Adipose tissue (tissue), 3 donors: ENCODE results near the gene SUMF2. TPM values are rescaled to one million over a fixed set of nuclear protein-coding genes. Genes with fewer than 3 reads are reported as not detected.
"Not testable (repeated sequence)": the region's sequence is repeated elsewhere in the genome, so short reads cannot be mapped to it uniquely, and the experiment has no call there.

ENCODE experiments used
- H3K27ac ChIP-seq: one replicate; pipeline ENCODE4 v1.5.1; 2013; ENCODE audit warnings: low read depth, low read length
- WGBS, 3 donors: extraction: QIAGEN DNeasy Blood & Tissue Kit; methylation state at CpG; one replicate each; pipeline ENCODE4 v1.1.7; 2013; 5-methylcytosine and 5-hydroxymethylcytosine counted together
- polyA plus RNA-seq, 3 donors: library from polyadenylated mRNA; stranded (reverse); fragments of 200-250 nt; gene quantifications; one replicate each; pipeline ENCODE4 v1.2.3, GENCODE V29; 2013
- donor health status: healthy with polysubstance abuse.
- donor health status: Bipolar disorder and iron deficiency.
- donor health status: healthy.

The SUMF2 gene
- polyA plus RNA-seq, 3 donors: 71.9 to 84.3 (median 82.7) TPM

DNA sequence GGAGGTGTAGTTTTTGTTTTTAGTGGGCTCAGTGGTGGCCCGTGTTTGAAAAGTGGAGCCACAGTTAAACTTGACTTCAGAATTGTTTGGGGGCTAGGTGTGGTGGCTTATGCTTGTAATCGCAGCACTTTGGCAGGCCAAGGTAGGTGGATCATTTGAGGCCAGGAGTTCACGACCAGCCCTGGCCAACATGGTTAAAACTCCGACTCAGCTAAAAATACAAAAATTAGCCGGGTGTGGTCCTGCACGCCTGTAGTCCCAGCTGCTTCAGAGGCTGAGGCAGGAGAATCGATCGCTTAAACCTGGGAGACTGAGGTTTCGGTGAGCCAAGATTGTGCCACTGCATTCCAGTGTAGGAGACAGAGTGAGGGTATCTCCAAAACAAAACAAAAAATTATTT, 10.7 kb upstream of the SUMF2 start:
- 76 to 90% (median 84%) methylated on average over 9 of the region's 9 CpGs for WGBS, 3 donors
- no peak overlapping the region for H3K27ac ChIP-seq

GRCh38 chr7:56053993-56054392, 10.1 kb upstream of the SUMF2 start:
- WGBS, 3 donors: 69 to 88% (median 82%) methylated on average over 2 of the region's 2 CpGs
- no peak overlapping the region for H3K27ac ChIP-seq

- H3K27ac ChIP-seq: no peak overlapping the region
Measured at GRCh38 chr7:56062382-56062781, 1.7 kb upstream of the SUMF2 start.

GRCh38 chr7:56063500-56063881, 595 bp upstream of the SUMF2 start:
- H3K27ac ChIP-seq: no peak overlapping the region
- WGBS, 3 donors: 63 to 76% (median 71%) methylated on average over 7 of the region's 7 CpGs

More at GRCh38 chr7:56062382-56062781, 1.7 kb upstream of the SUMF2 start:
- 57 to 69% (median 65%) methylated on average over 2 of the region's 2 CpGs for WGBS, 3 donors

DNA sequence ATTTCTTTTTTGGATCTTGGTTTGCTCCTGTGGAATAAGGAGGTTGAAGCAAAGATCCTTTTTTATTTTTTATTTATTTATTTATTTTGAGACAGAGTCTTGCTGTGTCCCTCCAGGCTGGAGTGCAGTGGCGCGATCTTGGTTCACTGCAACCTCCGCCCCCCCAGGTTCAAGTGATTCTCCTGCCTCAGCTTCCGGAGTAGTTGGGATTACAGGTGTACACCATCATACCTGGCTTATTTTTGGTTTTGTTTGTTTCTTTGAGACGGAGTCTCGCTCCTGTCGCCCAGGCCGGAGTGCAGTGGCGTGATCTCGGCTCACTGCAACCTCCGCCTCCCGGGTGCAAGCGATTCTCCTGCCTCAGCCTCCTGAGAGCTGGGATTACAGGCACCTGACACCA, 2.3 kb downstream of the SUMF2 start:
- H3K27ac ChIP-seq: not testable (repeated sequence)
- 94 to 98% (median 97%) methylated on average over 13 of the region's 13 CpGs for WGBS, 3 donors

DNA sequence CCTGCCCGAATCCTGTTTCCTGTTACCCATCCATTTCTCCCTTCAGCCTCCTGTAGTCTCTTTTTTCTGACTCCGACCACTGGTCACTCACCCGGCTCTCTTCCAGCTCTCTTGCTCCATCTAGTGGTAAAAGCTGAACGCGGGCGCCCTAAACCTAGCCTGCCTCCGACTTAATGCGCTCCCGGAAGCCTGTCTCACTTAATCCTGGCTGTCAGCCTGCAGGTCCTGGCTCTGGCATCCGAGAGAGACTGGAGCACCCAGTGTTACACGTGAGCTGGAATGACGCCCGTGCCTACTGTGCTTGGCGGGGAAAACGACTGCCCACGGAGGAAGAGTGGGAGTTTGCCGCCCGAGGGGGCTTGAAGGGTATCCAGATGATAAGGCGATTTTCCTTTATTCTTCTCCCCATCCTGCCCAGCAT, 10.3 kb downstream of the SUMF2 start:
- WGBS, 3 donors: 9 to 20% (median 17%) methylated on average over 19 of the region's 19 CpGs
- no peak overlapping the region for H3K27ac ChIP-seq

- 95 to 97% (median 97%) methylated on average over 3 of the region's 3 CpGs for WGBS, 3 donors
- no peak overlapping the region for H3K27ac ChIP-seq
Measured at GRCh38 chr7:56077681-56078080, 13.6 kb downstream of the SUMF2 start.

GRCh38 chr7:56078196-56078595, 14.1 kb downstream of the SUMF2 start:
- no peak overlapping the region for H3K27ac ChIP-seq

DNA sequence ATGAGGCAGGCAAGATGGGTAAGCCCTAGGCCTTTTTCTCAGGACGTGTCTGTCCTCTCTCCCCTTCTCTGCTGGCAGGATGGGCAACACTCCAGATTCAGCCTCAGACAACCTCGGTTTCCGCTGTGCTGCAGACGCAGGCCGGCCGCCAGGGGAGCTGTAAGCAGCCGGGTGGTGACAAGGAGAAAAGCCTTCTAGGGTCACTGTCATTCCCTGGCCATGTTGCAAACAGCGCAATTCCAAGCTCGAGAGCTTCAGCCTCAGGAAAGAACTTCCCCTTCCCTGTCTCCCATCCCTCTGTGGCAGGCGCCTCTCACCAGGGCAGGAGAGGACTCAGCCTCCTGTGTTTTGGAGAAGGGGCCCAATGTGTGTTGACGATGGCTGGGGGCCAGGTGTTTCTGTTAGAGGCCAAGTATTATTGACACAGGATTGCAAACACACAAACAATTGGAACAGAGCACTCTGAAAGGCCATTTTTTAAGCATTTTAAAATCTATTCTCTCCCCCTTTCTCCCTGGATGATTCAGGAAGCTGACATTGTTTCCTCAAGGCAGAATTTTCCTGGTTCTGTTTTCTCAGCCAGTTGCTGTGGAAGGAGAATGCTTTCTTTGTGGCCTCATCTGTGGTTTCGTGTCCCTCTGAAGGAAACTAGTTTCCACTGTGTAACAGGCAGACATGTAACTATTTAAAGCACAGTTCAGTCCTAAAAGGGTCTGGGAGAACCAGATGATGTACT, 15.5 kb downstream of the SUMF2 start:
- 20 to 47% (median 32%) methylated on average over 12 of the region's 12 CpGs for WGBS, 3 donors
- no peak overlapping the region for H3K27ac ChIP-seq

More at GRCh38 chr7:56078196-56078595, 14.1 kb downstream of the SUMF2 start:
- 93 to 95% (median 94%) methylated on average over 14 to 16 of the region's 16 CpGs for WGBS, 3 donors

DNA sequence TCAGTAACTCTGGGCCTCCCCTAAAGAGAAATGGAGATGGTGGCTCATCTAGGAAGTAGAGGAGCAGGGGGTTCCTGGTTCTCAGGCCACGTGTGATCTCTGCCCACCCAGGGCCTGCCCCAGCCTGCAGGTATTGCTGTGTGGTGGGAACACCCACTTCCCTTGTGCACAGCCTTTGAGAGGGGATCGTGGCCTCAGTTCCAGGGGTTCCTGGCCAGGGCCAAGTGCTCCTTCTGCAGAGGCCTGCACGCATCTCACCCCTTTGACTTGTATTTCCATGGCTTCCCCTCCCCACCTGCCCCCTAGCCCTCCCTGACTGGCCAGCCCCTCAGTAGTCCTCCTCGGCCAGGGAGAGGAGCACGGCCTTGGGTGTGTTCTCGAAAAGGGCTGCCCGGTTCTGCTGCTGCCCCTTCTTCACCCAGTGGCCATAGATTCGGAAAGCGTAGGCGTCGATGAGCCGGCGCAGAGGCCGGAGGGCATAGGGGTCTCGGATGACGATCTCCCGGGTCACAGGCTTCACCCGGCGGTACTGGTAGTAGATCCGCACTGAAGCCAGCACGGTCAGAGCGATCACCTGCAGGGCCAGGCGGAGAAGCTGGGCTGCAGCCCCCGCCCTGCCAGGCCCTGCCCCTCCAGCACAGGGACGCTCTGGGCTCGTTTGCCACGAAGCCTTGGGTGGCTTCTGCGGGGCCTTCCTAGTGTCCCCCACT, 16.8 kb downstream of the SUMF2 start:
- WGBS, 3 donors: 94 to 96% (median 95%) methylated on average over 28 of the region's 28 CpGs
- H3K27ac ChIP-seq: not testable (repeated sequence)

GRCh38 chr7:56081626-56082340, 17.7 kb downstream of the SUMF2 start:
- 92 to 98% (median 93%) methylated on average over 26 to 29 of the region's 29 CpGs for WGBS, 3 donors
- H3K27ac ChIP-seq: no peak overlapping the region

DNA sequence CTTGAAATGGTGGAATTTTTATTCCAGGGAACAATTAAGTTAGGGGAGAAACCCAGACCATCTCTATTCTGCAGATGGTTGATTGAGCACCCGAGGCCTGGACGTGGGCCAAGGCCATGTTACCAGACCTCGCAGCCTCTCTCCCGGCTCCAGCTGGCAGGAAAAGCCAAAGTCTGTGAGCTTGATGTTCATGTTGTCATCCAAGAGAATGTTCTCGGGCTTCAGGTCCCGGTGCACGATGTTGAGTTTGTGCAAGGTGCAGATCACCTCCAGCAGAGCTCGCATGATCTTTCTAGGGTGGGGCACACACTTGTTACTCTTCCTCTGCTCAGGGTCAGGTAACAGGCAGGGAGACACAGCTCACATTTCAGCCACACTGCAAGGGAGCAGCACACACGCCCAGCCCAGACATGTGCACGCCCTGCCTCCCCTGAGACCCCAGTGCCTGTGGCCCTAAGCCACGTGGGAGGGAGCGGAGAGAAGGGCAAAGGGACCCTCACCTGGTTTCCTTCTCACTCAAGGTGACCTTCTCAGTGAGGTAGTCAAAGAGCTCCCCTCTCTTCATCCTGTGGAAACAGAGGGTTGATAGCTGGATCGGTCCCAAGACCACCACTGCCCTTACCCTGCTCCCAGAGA, 19.2 kb downstream of the SUMF2 start:
- no peak overlapping the region for H3K27ac ChIP-seq
- WGBS, 3 donors: 43 to 63% (median 56%) methylated on average over 13 of the region's 13 CpGs

DNA sequence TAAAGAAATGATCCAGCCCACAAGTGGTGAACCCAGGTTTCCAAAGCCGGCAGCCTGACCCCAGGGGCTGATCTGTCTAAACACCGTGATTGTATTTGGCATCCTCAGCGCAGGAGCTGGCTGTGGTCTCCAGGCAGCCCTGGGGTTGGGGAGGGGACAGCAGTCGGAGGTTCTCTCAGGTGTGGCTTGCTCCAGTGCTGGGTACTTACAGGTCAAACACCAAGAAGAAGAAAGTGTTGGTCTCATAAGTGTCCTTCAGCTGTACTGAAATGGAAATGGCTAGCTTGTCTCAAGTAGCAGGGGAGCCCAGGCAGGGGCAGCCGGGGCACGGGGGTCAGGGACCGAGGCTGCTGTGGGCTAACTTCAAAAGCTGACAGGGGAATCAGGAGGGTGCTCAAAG, 22.7 kb downstream of the SUMF2 start:
- 92 to 98% (median 95%) methylated on average over 7 of the region's 7 CpGs for WGBS, 3 donors
- H3K27ac ChIP-seq: no peak overlapping the region

DNA sequence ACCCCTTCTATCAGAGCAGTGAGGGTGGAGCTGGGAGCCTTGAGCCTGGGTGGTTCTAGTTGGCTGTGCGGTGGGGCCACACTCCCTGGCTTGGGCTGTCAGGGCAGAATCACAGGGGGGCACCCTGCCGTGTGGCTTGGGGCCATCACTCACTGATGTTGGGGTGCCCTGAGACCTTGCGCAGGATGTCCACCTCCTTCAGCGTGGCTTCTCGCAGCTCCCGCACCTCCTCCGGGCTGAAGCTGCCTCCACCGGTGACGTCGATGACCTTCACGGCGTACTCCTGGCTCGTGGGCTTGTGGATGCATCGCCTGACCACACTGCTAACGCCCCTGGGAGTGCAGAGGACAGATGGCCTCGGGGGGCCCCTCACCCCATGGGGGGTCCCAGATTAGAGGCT, 23.4 kb downstream of the SUMF2 start:
- 90 to 93% (median 91%) methylated on average over 16 of the region's 16 CpGs for WGBS, 3 donors
- H3K27ac ChIP-seq: no peak overlapping the region

GRCh38 chr7:56091591-56091990, 27.5 kb downstream of the SUMF2 start:
- 74 to 90% (median 83%) methylated on average over 3 of the region's 3 CpGs for WGBS, 3 donors
- no peak overlapping the region for H3K27ac ChIP-seq

DNA sequence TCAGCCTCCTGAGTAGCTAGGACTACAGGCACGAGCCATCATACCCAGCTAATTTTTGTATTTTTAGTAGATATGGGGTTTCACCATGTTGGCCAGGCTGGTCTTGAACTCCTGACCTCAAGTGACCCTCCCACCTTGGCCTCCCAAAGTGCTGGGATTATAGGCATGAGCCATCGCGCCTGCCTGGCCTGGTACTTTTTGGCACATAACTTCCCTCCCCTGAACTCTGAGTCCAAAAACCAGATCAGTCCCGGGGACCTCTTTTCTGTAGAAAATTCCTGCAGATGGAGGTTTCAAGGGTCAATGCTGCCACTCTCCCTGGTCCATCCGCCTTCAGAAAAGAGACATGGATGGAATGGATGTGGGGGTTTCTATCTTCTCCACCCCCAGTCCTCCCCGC, 28.3 kb downstream of the SUMF2 start:
- H3K27ac ChIP-seq: not testable (repeated sequence)
- WGBS, 3 donors: 46 to 53% (median 52%) methylated on average over 6 of the region's 6 CpGs

DNA sequence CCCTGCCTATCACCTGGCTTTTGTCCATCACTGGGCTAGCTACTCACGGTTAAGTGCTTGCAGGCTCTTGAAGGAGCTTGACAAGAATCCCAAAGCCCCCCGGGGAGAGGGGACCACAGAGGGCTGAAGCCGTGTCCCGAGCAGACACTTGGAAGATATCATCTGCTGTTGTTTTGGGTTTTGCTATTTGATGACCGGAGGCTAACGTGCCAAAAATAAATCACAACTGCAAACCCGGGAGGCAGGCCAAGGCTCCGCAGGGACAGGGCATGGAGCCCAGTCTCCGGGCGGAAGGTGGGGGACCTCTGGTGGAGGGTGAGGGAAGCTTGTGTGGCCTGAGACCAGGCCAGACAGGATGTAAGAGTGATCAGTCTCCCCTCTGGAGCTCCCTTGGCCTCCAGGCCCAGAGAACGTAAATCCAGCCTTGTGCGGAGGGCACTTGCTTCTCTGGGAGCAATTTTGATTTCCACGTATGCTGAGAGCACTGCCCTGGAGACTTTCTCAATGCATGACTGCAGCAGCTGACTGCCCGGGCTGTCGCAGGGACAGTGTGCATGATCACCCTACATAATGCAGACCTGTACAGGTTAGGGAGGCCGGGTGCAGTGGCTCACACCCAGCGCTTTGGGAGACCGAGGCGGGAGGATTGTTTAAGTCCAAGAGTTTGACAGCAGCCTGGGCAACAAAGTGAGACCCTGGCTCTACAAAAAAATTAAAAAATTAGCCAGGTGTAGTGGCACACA, 28.9 kb downstream of the SUMF2 start, which contains the start of gene PHKG1:
Gene PHKG1 (minus strand): TSS at position 164 of the 743 bp plus-strand sequence. CDS start 4,011 bp downstream, outside the sequence.
- no peak within 1 kb of the TSS for H3K27ac ChIP-seq
- 31 to 45% (median 38%) methylated on average over 19 of the region's 19 CpGs for WGBS, 3 donors

DNA sequence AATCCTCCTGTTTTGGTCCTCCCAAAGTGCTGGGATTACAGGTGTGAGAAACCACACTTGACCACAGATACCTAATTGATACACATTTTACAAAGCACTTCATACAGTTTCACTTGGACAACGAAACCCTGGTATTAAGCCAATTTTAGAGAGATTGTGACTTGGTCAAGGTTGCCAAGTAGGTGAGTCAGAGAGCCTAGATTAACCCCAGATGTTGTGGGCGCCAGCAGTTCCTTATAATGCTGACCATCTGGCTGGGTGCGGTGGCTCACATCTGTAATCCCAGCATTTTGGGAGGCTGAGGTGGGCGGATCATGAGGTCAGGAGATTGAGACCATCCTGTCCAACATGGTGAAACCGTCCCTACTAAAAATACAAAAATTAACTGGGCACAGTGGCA, 33.6 kb downstream of the SUMF2 start:
- no peak overlapping the region for H3K27ac ChIP-seq
- whole genome bisulfite sequencing, 3 donors: 37 to 57% (median 50%) methylated on average over 5 of the region's 5 CpGs
